SU-DHL-6 (cell line): Measurements from ENCODE around the gene TCF19.

Source experiments
- H2AFZ ChIP-seq: fragments of 200-600 bp; sonication (generic); 2 replicates; pipeline ENCODE4 v1.6.1; 2014; ENCODE audit warnings: low read depth, mild to moderate bottlenecking, moderate library complexity, mixed read lengths, antibody characterized with exemption, low read length; ENCODE audit not compliant: severe bottlenecking
- H3F3A ChIP-seq: fragments of 200-600 bp; shearing (Covaris generic); 2 replicates; pipeline ENCODE4 v1.6.0; 2016; ENCODE audit warnings: antibody characterized with exemption, mild to moderate bottlenecking; ENCODE audit not compliant: insufficient read depth
- H3K27ac ChIP-seq: fragments of 200-600 bp; sonication (generic); 2 replicates; pipeline ENCODE4 v1.5.1; 2016; ENCODE audit warnings: low read depth, mild to moderate bottlenecking, low read length, moderate library complexity, mixed read lengths
- H3K27me3 ChIP-seq: fragments of 200-600 bp; sonication (generic), shearing (Covaris generic); 2 replicates; pipeline ENCODE4 v1.6.0; 2014; ENCODE audit warnings: mild to moderate bottlenecking, low read length
- H3K36me3 ChIP-seq: fragments of 200-600 bp; sonication (generic); 2 replicates; pipeline ENCODE4 v1.6.1; 2014; ENCODE audit warnings: mild to moderate bottlenecking, low read length, mixed read lengths
- H3K4me2 ChIP-seq: fragments of 300-600, 200-600 bp; shearing (Covaris generic), sonication (generic); 2 replicates; pipeline ENCODE4 v1.6.0; 2014; ENCODE audit warnings: low read length, low read depth, mild to moderate bottlenecking; ENCODE audit not compliant: poor library complexity, severe bottlenecking
- H3K4me3 ChIP-seq: fragments of 200-600 bp; sonication (generic); 2 replicates; pipeline ENCODE4 v1.5.1; 2014; ENCODE audit warnings: antibody characterized with exemption, low read length, mild to moderate bottlenecking, mixed read lengths; ENCODE audit not compliant: insufficient read depth, poor library complexity, severe bottlenecking
- H3K79me2 ChIP-seq: fragments of 200-600 bp; sonication (generic); 2 replicates; pipeline ENCODE4 v1.6.1; 2014; ENCODE audit warnings: mild to moderate bottlenecking, low read length, moderate library complexity; ENCODE audit not compliant: insufficient read depth
- H3K9ac ChIP-seq: fragments of 200-600 bp; sonication (generic); 2 replicates; pipeline ENCODE4 v1.7.0; 2014; ENCODE audit warnings: mild to moderate bottlenecking, low read length
- H3K9me2 ChIP-seq: fragments of 200-600 bp; sonication (generic); replicated peaks from 2 replicates; pipeline ENCODE4 v1.6.1; 2014; ENCODE audit warnings: low read length; ENCODE audit not compliant: insufficient read depth
- H3K9me3 ChIP-seq: fragments of 200-600 bp; sonication (generic); 2 replicates; pipeline ENCODE4 v1.6.1; 2014; ENCODE audit warnings: low read length, mixed read lengths; ENCODE audit not compliant: insufficient read depth
- H4K20me1 ChIP-seq: fragments of 200-600 bp; sonication (generic); 2 replicates; pipeline ENCODE4 v1.6.1; 2014; ENCODE audit warnings: low read depth, mild to moderate bottlenecking, antibody characterized with exemption, low read length, moderate library complexity, mixed read lengths
- CTCF ChIP-seq: fragments of 200-600 bp; sonication (generic); IDR thresholded peaks from one replicate; pipeline ENCODE4 v1.5.1; 2017; ENCODE audit warnings: antibody characterized with exemption, mild to moderate bottlenecking, low read length, moderate library complexity; ENCODE audit not compliant: insufficient read depth, poor library complexity, severe bottlenecking
- EZH2phosphoT487 ChIP-seq: fragments of 200-600 bp; sonication (generic), shearing (Covaris generic); conservative IDR thresholded peaks from 2 replicates; pipeline ENCODE4 v1.6.1; 2018; ENCODE audit warnings: mild to moderate bottlenecking, antibody characterized with exemption, low read length, moderate library complexity, mixed read lengths

TCF19 gene

GRCh38 chr6:31203345-31203979, 45.1 kb downstream of the TCF19 start:
- Histone ChIP-seq H3K36me3 (peaks cover 8% of the 10 kb centered on the region), H3K9me3 (no peaks in the 10 kb centered on the region), H4K20me1 (no peaks in the 10 kb centered on the region), H3K9ac (peak overlapping the region; percentile 34), H3K9me2 (no peaks in the 10 kb centered on the region), H3K27ac (peak overlapping the region; percentile 90), H2AFZ (no peak overlapping the region), H3K27me3 (no peaks in the 10 kb centered on the region), H3F3A (peaks cover 32% of the 10 kb centered on the region), H3K4me3 (peak overlapping the region; percentile 44), H3K79me2 (peaks cover 26% of the 10 kb centered on the region), H3K4me2 (peak overlapping the region; percentile 73)
- no peak for TF ChIP-seq EZH2phosphoT487
- TF ChIP-seq CTCF, result no peak

- H3F3A ChIP-seq, result peaks cover 30% of the 10 kb centered on the region
- H3K9me3 ChIP-seq, result no peaks in the 10 kb centered on the region
- H3K4me3 ChIP-seq, result no peak overlapping the region
- no peaks in the 10 kb centered on the region for H4K20me1 ChIP-seq
- H2AFZ ChIP-seq, result no peak overlapping the region
- TF ChIP-seq EZH2phosphoT487 (no peak), CTCF (no peak)
- peak overlapping the region; percentile 90 for H3K27ac ChIP-seq
- H3K79me2 ChIP-seq, result peaks cover 13% of the 10 kb centered on the region
- H3K9ac ChIP-seq, result no peak overlapping the region
- peak overlapping the region; percentile 73 for H3K4me2 ChIP-seq
- H3K27me3 ChIP-seq, result no peaks in the 10 kb centered on the region
- H3K36me3 ChIP-seq, result peaks cover 8% of the 10 kb centered on the region
- H3K9me2 ChIP-seq, result no peaks in the 10 kb centered on the region
Observed at GRCh38 chr6:31204751-31205145, 46.4 kb downstream of the TCF19 start.

- TF ChIP-seq CTCF, result no peak
- TF ChIP-seq EZH2phosphoT487, result no peak
- Histone ChIP-seq H3K4me3 (no peak overlapping the region), H4K20me1 (no peaks in the 10 kb centered on the region), H3K27me3 (no peaks in the 10 kb centered on the region), H3K27ac (no peak overlapping the region), H3K4me2 (no peak overlapping the region), H3K9me3 (no peaks in the 10 kb centered on the region), H3K36me3 (no peaks in the 10 kb centered on the region; the same call in 1 of the 2 replicates), H3F3A (peaks cover 21% of the 10 kb centered on the region), H3K9ac (no peak overlapping the region), H2AFZ (no peak overlapping the region), H3K79me2 (peaks cover 4% of the 10 kb centered on the region; the same call in 1 of the 2 replicates), H3K9me2 (no peaks in the 10 kb centered on the region)
Observed at GRCh38 chr6:31205638-31206037, 47.2 kb downstream of the TCF19 start.
